NCI-H1417 treated with DMSO at 0.1 percent for 48 hours (cell line): ENCODE results near the gene STAM2.
"Not testable (repeated sequence)": the region's sequence is repeated elsewhere in the genome, so short reads cannot be mapped to it uniquely, and the experiment has no call there.

Experiments used
- DNase-seq: peaks from one replicate; lab custom pipeline; 2025; lab: John Stamatoyannopoulos, UW

STAM2 gene

DNA sequence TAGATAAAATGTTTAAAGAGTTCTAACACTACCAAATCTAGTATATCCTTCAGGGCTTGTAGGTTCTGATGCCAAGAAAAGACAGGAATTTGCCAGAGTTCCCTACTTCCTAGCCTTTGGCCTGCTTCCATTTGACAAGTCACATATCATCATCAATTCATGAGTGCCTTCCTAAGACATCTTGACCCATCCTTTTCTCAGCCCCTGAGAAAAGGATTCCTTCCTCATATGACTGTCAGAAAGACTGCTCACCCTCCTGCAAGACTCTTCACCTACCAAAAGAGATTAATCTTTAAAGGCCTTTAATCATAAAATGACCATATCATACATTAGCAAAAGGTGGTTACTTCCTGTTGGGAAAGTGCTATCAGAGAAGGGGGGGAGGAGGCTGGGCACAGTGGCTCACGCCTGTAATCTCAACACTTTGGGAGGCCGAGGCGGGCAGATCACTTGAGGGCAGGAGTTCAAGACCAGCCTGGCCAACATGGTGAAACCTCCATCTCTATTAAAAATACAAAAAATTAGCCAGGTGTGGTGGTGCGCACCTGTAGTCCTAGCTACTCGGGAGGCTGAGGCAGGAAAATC is 3.3 kb downstream of the STAM2 start:
- not testable (repeated sequence) for DNase-seq

DNA sequence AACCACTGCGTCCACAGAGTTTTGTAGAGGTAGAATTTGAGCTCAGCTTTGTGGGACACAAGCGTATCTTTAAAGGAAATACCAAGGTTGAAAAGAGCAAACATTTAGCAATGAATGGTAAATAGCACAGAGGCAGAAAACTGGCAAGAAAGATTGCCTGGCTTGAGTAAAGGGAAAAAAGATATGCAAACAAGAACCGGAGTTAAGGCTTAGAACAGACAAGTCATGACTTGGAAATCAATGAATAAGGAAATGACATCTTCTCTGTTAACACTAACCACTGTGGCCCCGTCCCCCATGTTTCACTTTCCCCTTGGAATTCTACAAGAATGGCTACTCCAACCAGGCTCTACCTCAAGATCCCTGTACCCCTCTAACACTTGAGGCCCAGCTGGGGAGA is 3.8 kb downstream of the STAM2 start:
- DNase-seq, result no peak

DNA sequence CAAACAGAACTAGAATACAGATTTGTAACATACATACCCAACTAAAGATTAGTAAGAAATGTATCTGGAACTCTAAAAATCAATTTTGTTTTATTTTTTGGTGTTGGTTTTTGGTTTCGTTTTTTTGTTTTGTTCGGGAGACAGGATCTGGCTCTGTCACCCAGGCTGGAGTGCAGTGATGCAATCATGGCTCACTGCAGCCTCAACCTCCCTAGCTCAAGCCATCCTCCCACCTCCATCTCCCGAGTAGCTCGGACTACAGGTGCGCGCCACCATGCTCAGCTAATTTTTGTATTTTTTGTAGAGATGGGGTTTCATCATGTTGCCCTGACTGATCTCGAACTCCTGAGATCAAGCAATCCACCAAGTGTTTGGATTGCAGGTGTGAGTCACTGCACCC is 6.4 kb downstream of the STAM2 start:
- DNase-seq, result not testable (repeated sequence)

- DNase-seq, result not testable (repeated sequence)
These were observed 8.1 kb downstream of the STAM2 start for GRCh38 chr2:152167470-152167869.

DNA sequence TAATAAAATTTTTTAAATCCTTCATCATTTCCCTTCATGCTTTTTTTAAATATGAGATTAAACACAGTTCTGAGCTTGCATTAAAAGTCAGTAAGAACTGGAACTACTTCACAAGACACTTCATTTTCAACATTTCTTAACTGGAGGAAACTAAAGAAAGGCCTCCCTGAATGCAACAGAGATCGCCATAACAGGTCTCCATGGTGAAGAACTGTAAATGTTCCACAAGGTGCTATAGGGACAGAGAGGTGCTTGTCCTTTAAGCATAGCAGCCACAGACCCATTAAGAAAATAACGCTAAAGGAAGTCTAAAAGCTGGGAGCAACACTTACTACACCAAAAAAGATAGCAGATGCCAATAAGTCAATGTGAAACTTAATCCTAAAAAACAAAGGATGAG is 8.5 kb downstream of the STAM2 start:
- no peak for DNase-seq

DNA sequence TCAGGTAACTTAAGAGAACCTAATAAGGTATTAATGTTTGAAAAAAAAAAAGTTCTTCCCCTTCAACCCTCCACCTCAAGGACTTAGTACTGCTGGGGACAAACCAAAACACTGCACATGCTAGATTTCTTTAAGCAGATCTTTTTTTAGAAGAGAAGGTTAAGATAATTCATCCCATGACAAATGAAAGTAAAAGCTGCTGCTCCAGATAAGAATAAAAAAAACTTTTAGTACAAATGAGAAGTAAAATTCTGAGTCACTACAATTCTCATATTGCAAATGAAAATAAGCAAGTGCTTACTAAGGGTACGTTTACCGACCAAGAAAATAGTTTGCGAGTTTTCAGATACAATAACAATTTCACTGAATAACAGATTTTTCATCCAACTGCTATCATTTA is 8.9 kb downstream of the STAM2 start:
- no peak for DNase-seq

GRCh38 chr2:152165780-152166179 is 9.8 kb downstream of the STAM2 start:
- no peak for DNase-seq

GRCh38 chr2:152165306-152165705 is 10.3 kb downstream of the STAM2 start:
- no peak for DNase-seq

GRCh38 chr2:152163669-152164068 is 11.9 kb downstream of the STAM2 start:
- not testable (repeated sequence) for DNase-seq

DNA sequence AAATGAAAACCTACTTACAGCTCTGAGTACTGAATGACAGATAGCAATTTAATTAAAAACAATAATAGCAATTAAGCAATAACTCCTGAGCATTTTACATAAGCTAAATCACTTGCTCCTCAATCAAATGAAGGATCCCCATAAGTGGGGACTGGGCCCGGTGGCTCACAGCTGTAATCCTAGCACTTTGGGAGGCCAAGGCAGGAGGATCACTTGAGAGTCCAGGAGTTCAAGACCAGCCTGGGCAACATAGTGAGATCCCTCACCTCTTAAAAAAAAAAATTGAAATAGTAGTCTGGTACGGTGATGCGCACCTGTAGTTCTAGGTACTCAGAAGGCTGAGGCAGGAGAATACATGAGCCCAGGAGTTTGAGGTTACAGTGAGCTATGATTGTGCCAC is 13.4 kb downstream of the STAM2 start:
- DNase-seq, result no peak

GRCh38 chr2:152161598-152161997 is 14.0 kb downstream of the STAM2 start:
- no peak for DNase-seq

DNA sequence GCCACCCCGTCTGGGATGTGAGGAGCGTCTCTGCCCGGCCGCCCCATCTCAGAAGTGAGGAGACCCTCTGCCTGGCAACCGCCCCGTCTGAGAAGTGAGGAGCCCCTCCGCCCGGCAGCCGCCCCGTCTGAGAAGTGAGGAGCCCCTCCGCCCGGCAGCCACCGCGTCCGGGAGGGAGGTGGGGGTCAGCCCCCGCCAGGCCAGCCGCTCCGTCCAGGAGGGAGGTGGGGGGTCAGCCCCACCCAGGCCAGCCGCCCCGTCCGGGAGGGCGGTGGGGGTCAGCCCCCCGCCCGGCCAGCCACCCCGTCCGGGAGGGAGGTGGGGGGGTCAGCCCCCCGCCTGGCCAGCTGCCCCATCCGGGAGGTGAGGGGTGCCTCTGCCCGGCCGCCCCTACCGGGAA is 15.2 kb downstream of the STAM2 start:
- DNase-seq, result not testable (repeated sequence)

DNA sequence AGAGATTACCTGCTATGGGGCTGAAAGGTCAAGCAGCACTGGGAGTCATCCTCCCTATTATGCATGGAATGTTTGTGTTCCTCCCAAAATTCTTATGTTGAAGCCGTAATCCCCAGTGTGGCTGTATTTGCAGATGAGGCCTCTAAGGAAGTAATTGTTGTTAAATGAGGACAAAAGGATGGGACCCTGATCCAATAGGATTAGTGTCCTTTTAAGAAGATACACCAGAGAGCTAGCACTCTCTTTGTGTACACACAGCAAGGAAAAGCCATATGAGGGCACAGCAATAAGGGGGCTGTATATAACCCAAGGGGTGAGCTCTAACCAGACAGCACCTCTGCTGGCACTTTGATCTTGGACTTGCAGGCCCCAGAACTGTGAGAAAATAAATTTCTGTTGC is 18.3 kb downstream of the STAM2 start:
- no peak for DNase-seq

DNA sequence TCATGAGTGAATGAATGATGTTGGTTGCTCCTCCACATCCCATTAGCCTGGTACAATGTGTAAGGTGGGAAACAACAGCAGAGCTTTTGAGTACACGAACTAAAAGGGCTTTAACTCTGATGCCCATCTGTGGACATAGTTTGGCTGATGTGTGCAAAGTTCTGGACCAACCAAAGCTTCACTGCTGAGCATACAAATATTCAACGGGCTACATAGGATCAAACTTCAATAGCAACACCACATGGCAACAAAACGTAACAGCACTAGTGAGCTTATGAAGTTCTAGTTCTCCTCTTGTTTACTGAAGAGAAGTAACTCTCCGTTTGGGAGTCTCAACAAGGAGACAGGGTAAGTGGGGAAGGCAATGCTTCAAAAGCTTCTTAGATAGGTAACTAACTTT is 20.4 kb downstream of the STAM2 start:
- DNase-seq, result no peak

DNA sequence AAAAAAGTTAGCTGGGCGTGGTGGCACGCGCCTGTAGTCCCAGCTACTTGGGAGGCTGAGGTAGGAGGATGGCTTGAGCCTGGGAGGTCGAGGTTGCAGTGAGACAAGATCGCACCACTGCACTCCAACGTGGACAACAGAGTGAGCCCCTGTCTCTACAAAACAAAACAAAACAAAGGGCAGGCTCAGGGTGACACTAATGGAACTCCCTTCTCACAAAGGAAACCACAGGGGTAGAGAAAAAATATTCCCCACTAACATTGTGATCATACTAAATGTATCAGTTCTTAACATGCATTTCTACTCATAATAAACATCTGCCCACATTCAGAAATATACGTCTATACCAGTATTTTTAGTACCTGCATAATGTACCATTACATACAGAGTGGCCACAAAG is 21.1 kb downstream of the STAM2 start:
- no peak for DNase-seq

GRCh38 chr2:152134488-152135280 is 40.9 kb downstream of the STAM2 start:
- no peak for DNase-seq

DNA sequence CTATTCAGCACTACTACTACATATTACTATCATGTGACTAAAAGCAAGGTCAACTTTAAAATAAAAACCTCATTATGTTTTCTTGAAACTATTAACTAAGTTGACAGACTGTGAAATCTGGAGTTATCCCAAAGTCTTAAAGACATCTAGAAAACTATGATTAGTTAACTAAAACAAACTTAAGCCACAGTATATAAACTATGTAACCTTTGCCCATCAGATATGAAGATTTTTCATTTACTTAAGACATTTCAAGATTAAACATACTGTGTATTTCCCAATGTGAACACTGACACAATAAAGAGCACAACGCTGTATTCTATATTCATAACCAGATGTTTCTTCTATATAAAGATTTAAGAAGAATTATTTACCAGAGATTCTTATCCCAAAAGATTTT is 43.3 kb downstream of the STAM2 start:
- no peak for DNase-seq

GRCh38 chr2:152127628-152128027 is 47.9 kb downstream of the STAM2 start:
- no peak for DNase-seq

- no peak for DNase-seq
These were observed 48.9 kb downstream of the STAM2 start for GRCh38 chr2:152126664-152127063.

DNA sequence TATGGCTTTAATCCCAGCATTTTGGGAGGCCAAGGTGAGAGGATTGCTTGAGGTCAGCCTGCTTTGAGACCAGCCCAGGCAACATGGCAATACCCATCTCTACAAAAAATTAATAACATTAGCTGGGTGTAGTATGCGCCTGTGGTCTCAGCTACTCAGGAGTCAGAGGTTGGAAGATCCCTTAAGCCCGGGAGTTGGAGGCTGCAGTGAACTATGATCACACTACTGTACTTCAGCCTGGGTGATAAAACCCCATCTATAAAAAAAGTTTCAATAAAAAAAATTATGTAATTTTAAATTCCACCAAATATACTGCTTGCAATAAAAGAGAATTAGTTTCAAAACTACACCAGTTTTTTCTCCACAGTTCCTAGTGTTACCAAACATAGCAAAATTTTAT is 53.4 kb downstream of the STAM2 start:
- DNase-seq, result no peak

GRCh38 chr2:152120430-152120829 is 55.1 kb downstream of the STAM2 start:
- DNase-seq, result no peak

GRCh38 chr2:152115952-152116351 is 59.6 kb downstream of the STAM2 start:
- no peak for DNase-seq

DNA sequence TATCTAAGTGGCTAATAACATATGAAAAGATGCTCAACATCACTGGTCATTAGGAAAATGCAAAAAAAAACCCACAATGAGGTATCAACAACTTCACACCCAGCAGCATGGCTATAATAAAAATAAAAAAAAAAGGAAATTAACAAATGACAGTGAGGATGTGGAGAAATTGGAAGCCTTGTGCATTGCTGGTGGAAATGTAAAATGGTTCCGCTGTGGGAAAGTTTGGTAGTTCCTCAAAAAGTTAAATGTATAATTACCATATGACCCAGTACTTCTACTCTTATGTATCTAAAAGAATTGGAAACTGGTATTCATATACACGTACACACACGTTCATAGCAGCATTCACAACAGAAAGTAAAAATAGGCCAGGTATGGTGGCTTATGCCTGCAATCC is 61.2 kb downstream of the STAM2 start:
- no peak for DNase-seq

DNA sequence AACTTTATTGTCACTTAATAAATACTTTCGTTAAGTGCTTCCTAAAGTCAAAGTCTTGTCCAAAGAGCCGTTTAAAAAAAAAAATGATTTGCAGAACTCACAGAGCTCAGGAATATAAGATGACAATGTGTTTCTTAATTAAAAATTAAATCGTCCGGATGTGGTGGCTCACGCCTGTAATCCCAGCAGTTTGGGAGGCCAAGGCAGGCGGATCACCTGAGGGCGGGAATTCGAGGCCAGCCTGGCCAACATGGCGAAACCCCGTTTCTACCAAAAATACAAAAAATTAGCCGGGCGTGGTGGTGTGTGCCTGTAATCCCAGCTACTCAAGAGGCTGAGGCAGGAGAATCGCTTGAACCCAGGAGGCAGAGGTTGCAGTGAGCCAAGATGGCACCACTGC is 68.4 kb downstream of the STAM2 start:
- not testable (repeated sequence) for DNase-seq
